PC-9 (cell line): Measurements from ENCODE around the gene CNNM3. TPM values are rescaled to one million over a fixed set of nuclear protein-coding genes. Genes with fewer than 3 reads are reported as not detected.

ENCODE experiments used
- BruUV-seq: library from RNA; stranded (reverse); fragments of 400-500 nt; replicated peaks from 2 replicates; lab custom pipeline; 2021; lab: Mats Ljungman, UMichigan
- CTCF ChIA-PET: fragments of 300-600 bp; sonication (Branson Sonifier 250); formaldehyde crosslinking; loops from one replicate; lab custom pipeline; 2022; ENCODE audit warnings: antibody characterized with exemption; lab: Charles Lee
- POLR2A ChIA-PET: fragments of 300-600 bp; sonication (Branson Sonifier 250); formaldehyde crosslinking; loops from one replicate; lab custom pipeline; 2022; ENCODE audit warnings: antibody characterized with exemption; ENCODE audit not compliant: unreplicated experiment; lab: Charles Lee
- DNase-seq, 2 experiments: peaks; one replicate each; pipeline versions ENCODE4 v3.0.0 to v3.0.0-alpha.2; 2015 to 2022; ENCODE audit warnings: mixed read lengths in 1 of 2
- H2AFZ ChIP-seq: fragments of 200-600 bp; sonication (generic); 2 replicates; pipeline ENCODE4 v1.8.1; 2017; ENCODE audit warnings: antibody characterized with exemption
- H3F3A ChIP-seq: fragments of 200-600 bp; sonication (generic); 2 replicates; pipeline ENCODE4 v1.8.1; 2017; ENCODE audit warnings: antibody characterized with exemption, mild to moderate bottlenecking, low read depth; ENCODE audit not compliant: insufficient read depth
- H3K27ac ChIP-seq: fragments of 200-600 bp; sonication (generic); 2 replicates; pipeline ENCODE4 v1.6.1; 2016; ENCODE audit warnings: mixed run types
- H3K27me3 ChIP-seq: fragments of 200-600 bp; sonication (generic); 2 replicates; pipeline ENCODE4 v1.6.1; 2016; ENCODE audit warnings: low read depth, mixed run types; ENCODE audit not compliant: insufficient read depth
- H3K36me3 ChIP-seq: fragments of 200-600 bp; sonication (generic); 2 replicates; pipeline ENCODE4 v1.6.1; 2016; ENCODE audit warnings: low read depth, mixed run types
- H3K4me1 ChIP-seq: fragments of 200-600 bp; sonication (generic); replicated peaks from 2 replicates; pipeline ENCODE4 v1.6.1; 2016; ENCODE audit warnings: mixed run types; ENCODE audit not compliant: insufficient read depth
- H3K4me2 ChIP-seq: fragments of 200-600 bp; sonication (generic); 2 replicates; pipeline ENCODE4 v1.6.1; 2017; ENCODE audit warnings: mixed run types
- H3K4me3 ChIP-seq: fragments of 200-600 bp; sonication (generic); 2 replicates; pipeline ENCODE4 v1.6.1; 2016; ENCODE audit warnings: mixed run types
- H3K79me2 ChIP-seq: fragments of 200-600 bp; sonication (generic); 2 replicates; pipeline ENCODE4 v1.6.1; 2017; ENCODE audit warnings: low read depth, mixed run types
- H3K9me2 ChIP-seq: fragments of 200-600 bp; sonication (generic); 2 replicates; pipeline ENCODE4 v1.8.1; 2017; ENCODE audit warnings: mild to moderate bottlenecking; ENCODE audit not compliant: insufficient read depth
- H3K9me3 ChIP-seq: fragments of 200-600 bp; sonication (generic); 2 replicates; pipeline ENCODE4 v1.8.1; 2016; ENCODE audit warnings: low read depth; ENCODE audit not compliant: insufficient read depth
- H4K20me1 ChIP-seq: fragments of 200-600 bp; sonication (generic); 2 replicates; pipeline ENCODE4 v1.8.1; 2017; ENCODE audit not compliant: insufficient read depth
- EZH2 ChIP-seq: fragments of 200-600 bp; sonication (generic); IDR thresholded peaks from 2 replicates; pipeline ENCODE4 v1.8.0; 2017; ENCODE audit warnings: antibody characterized with exemption, low read depth
- intact Hi-C: fragments of 100-400 bp; cut with micrococcal nuclease; formaldehyde crosslinking; loops from one replicate; pipeline ENCODE4 v1.10.0; 2022; ENCODE audit not compliant: unreplicated experiment
- total RNA-seq: library from RNA; stranded (reverse); gene quantifications from 2 replicates; pipeline ENCODE4 v1.2.3, GENCODE V29; 2021
- TF ChIP-seq, protein P1 (sequence below): fragments of 200-600 bp; sonication (generic); conservative IDR thresholded peaks from 2 replicates; pipeline ENCODE4 v1.6.1; 2017; ENCODE audit warnings: mixed run types, antibody characterized with exemption, mild to moderate bottlenecking, moderate library complexity

Gene CNNM3
- total RNA-seq, 1 experiment from 2014 or later: 28.7 TPM

DNA sequence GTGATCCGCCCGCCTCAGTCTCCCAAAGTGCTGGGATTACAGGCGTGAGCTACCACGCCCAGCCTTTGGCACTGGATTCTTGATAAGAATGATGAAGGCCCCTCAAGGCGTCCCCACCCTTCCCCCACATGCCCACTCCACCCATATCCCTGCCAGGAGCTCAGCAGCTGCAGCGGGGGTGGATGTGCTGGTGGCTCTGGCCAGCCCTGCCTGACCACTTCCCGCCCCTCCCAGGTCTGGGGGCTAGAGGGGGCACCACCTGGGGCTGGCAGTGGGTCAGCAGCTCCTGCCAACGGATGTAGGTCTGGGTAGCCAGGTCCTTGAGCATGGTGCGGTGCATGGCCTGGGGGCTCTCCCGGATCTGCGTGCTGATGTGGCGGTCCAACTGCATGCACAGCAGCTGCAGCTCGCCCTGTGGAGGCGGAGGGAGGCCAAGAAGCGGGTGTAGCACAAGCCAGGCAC lies 61.6 kb downstream of the CNNM3 start:
- H3K27ac ChIP-seq: no peak overlapping the region
- peaks cover 87% of the 10 kb centered on the region for H3K4me1 ChIP-seq
- H3K4me2 ChIP-seq: peak overlapping the region; percentile 59
- peak in 1 of 2 experiments; percentile 41 for DNase-seq
- CTCF ChIA-PET: no interaction called here
- H3F3A ChIP-seq: peaks cover 29% of the 10 kb centered on the region; the same call in 1 of the 2 replicates
- intact Hi-C loops: no loop called here
- H3K4me3 ChIP-seq: no peak overlapping the region
- BruUV-seq: no TSS peak
- no peaks in the 10 kb centered on the region for H3K79me2 ChIP-seq
- no peaks in the 10 kb centered on the region for H3K36me3 ChIP-seq
- TF ChIP-seq, protein P1, sequence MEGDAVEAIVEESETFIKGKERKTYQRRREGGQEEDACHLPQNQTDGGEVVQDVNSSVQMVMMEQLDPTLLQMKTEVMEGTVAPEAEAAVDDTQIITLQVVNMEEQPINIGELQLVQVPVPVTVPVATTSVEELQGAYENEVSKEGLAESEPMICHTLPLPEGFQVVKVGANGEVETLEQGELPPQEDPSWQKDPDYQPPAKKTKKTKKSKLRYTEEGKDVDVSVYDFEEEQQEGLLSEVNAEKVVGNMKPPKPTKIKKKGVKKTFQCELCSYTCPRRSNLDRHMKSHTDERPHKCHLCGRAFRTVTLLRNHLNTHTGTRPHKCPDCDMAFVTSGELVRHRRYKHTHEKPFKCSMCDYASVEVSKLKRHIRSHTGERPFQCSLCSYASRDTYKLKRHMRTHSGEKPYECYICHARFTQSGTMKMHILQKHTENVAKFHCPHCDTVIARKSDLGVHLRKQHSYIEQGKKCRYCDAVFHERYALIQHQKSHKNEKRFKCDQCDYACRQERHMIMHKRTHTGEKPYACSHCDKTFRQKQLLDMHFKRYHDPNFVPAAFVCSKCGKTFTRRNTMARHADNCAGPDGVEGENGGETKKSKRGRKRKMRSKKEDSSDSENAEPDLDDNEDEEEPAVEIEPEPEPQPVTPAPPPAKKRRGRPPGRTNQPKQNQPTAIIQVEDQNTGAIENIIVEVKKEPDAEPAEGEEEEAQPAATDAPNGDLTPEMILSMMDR: no peak
- no peak for TF ChIP-seq EZH2
- H2AFZ ChIP-seq: no peak overlapping the region
- no peaks in the 10 kb centered on the region for H3K9me3 ChIP-seq
- H4K20me1 ChIP-seq: no peaks in the 10 kb centered on the region
- H3K9me2 ChIP-seq: no peaks in the 10 kb centered on the region
- POLR2A ChIA-PET: interaction anchor here (0.6 kb wide), 2 partner anchors 14 to 18 kb away, joined by 4 to 6 read pairs; no protein-coding TSS in a partner anchor
- H3K27me3 ChIP-seq: no peaks in the 10 kb centered on the region

GRCh38 chr2:96878171-96878570 lies 62.1 kb downstream of the CNNM3 start:
- Histone ChIP-seq H3K27ac (no peak overlapping the region), H4K20me1 (no peaks in the 10 kb centered on the region), H3K4me1 (peaks cover 87% of the 10 kb centered on the region), H3K79me2 (no peaks in the 10 kb centered on the region), H3F3A (peaks cover 25% of the 10 kb centered on the region; the same call in 1 of the 2 replicates), H3K9me3 (no peaks in the 10 kb centered on the region), H3K27me3 (no peaks in the 10 kb centered on the region), H3K4me3 (no peak overlapping the region), H3K4me2 (peak overlapping the region; percentile 59), H2AFZ (no peak overlapping the region), H3K36me3 (no peaks in the 10 kb centered on the region), H3K9me2 (no peaks in the 10 kb centered on the region)
- intact Hi-C loops: no loop called here
- POLR2A ChIA-PET: interaction anchor here (0.6 kb wide), 2 partner anchors 14 to 17 kb away, joined by 4 to 6 read pairs; no protein-coding TSS in a partner anchor
- DNase-seq: no peak
- CTCF ChIA-PET: no interaction called here
- TF ChIP-seq EZH2: no peak
- TF ChIP-seq, protein P1: no peak
- BruUV-seq: no TSS peak

DNA sequence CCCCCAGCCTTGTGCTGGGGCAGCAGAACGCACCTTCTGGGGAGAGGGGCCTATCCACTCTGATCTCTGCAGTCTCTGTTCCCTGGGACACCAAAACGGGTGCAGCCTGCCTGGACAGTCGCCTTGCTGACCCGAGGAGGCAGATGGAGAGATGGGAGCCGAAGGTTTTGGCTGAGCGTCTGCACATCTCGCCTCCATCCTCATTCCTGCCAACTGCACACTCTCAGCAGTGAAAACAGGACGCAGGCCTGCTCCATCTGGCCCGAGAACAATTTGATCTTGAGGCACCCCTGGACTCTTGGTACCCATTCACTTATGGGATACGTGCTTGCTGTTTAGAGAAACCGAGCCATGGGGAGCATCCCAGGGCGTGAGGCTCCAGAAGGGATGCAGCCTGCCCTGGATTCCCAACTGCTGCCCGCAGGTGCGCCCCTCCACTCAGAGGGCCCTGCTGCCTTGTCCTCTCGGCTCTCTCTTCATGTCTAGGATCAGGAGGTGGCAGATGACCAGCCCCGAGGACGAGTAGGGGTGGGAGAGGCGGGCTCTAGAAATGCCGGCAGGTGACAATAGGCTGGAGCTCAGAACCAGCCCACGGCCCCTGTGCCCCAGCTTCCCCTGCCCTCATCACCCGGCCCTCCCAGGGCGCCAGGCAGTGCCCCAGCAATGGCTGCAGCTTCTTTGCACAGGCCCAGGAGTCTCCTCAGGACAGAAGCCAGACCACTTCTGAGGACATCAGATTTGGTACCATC lies 62.9 kb downstream of the CNNM3 start:
- Histone ChIP-seq H3K36me3 (no peaks in the 10 kb centered on the region), H3K4me3 (no peak overlapping the region), H3K4me2 (no peak overlapping the region), H2AFZ (no peak overlapping the region), H3K9me2 (no peaks in the 10 kb centered on the region), H3F3A (peaks cover 17% of the 10 kb centered on the region; the same call in 1 of the 2 replicates), H3K27me3 (no peaks in the 10 kb centered on the region), H4K20me1 (no peaks in the 10 kb centered on the region), H3K4me1 (peaks cover 87% of the 10 kb centered on the region), H3K27ac (no peak overlapping the region), H3K79me2 (no peaks in the 10 kb centered on the region), H3K9me3 (no peaks in the 10 kb centered on the region)
- CTCF ChIA-PET: no interaction called here
- intact Hi-C loops: no loop called here
- no TSS peak for BruUV-seq
- POLR2A ChIA-PET: interaction anchor here (0.6 kb wide), 1 partner anchor 34 kb away, joined by 6 read pairs; no protein-coding TSS in a partner anchor
- TF ChIP-seq, protein P1: no peak
- no peak for TF ChIP-seq EZH2
- no peak for DNase-seq
